Amygdala (tissue), 56 donors: Measurements from ENCODE around the gene EPN1.
A peak's percentile ranks its signal among the peaks of the same experiment; 100 is the strongest.

Experiments
- DNase-seq, 56 donors: peaks; one replicate each; lab custom pipeline; 2025; lab: John Stamatoyannopoulos, UW

Gene EPN1

DNA sequence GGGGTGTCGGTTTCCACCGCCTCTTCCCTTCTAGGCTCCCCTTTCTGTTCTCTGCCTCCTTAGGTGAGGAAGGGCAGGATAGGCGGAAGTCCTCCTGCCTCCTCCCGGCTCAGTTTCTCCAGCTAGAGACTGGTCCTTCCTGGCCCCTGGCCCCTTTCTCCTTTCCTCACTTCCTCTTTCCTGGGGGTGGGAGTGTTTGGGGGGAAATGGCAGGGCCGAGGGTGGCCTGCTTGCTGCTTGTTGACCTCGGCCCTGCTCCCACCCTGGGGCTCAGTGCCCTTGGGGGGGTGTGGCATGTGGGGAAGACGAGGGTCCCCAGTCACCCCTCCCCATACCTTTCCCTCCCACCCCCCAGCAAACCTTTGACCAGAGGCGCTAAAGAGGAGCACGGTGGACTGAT lies 15.2 kb upstream of the EPN1 start:
- DNase-seq, result no peak

DNA sequence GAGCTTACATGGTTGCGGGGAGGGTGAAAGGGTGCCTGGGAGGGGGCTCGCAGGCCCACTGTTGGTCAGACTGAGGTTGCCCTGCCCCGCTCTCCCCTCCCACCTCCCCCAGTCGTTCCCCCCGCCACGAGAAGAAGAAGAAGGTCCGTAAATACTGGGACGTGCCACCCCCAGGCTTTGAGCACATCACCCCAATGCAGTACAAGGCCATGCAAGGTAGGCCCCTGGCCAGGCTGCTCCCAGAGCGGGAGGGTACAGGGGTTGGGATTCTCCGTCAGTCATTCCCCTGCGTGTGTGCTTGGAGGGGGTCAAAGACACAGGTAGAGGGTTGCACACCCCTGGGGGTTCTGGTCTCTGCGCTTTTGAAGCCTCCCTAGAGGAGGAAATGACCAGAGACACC lies 14.6 kb upstream of the EPN1 start:
- no peak for DNase-seq

DNA sequence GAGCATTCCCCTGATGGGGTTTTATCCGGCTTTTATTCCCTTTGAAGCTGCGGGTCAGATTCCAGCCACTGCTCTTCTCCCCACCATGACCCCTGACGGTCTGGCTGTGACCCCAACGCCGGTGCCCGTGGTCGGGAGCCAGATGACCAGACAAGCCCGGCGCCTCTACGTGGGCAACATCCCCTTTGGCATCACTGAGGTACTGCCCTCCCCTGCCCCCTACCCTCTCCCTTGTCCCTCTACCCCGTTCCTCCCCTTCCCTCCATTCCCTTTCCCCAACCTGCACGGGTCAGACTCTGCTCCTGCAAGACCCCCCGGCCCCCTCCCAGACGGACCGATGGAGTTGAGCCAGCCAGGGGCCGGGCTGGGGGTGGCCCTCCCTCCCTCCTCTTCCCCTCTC lies 14.0 kb upstream of the EPN1 start:
- DNase-seq, result no peak

DNA sequence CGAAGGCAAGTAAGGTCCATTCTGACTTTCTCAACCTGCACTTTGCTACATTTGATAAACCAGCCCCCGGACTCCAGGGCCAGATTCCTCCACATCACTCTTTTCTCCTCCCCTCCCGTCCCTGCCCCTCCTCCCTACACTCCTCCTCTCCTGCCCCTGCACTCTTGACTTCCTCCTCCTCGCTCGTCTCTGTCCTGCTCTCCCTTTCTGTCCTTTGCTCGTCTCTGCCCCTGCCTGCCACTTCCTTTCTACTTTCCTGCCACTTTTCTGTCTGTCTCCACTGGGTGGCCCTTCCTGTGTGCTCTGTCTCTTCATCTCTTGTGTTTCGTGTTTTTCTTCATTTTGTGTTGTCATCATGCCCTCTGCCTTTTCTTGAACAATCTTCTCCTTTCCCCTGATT lies 13.2 kb upstream of the EPN1 start:
- no peak for DNase-seq

DNA sequence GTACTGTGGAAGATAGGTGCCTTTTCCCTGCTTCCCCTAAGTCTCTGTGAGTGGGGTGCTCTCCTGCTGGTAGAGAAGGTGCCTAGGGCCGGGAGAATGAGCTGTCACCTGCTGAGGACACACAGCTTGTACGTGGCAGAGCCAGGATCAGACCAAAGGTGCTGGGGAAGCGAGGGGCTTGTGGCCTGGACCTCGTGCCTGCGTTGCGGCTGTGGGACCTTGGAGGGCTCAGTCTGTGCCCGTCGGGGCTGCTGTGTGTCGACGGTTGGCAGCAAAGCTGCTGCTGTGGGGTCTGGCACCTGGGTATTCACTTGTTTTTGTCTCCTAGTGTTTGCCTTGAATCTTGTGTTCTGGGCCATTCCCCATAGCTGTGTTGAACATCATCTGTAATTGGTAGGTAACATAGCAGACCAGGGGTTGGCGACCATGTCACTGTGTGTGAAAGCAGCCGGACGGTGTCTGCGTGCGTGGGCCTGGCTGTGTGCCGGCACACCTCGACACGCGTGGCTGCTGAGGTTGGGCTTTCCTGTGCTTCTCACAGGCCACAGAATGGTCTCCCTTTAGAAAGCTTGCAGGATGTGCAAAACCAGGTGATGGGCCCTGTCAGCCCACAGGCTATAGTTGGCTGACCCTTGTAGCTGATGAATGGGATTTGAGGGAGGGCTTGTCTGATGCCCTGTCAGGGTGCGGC lies 11.0 kb upstream of the EPN1 start:
- no peak for DNase-seq

DNA sequence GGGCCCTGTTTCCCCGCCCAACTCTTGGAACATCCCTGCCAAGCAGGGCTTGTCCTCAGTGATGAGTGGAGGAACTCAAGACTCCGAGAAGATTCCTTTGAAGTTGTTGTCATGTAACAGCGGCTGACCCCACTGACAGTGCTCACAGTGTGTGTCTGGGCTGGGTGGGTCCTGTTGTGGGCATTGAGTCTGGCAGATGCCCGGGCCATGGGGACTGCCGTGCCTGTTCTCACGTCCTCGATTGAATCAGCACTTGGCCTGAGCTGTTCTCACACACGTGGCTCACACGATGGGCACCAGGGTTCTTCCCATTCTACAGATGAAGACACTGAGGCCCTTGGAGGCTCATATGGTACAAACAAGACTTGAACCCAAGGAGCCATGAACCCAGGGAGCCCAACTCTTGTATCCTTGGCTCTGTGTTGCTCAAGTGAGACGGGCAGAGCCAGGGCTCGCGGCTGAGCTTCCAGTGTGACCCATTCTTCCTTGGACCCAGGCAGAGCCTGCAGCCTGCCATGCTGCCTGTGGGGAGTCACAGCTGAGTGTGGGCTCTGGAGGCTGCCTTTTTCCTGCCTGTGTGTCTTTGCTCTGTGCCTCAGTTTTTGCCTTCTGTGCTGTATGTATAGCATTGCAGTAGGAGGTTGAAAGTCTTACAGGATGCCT lies 8.6 kb upstream of the EPN1 start:
- DNase-seq, result no peak

DNA sequence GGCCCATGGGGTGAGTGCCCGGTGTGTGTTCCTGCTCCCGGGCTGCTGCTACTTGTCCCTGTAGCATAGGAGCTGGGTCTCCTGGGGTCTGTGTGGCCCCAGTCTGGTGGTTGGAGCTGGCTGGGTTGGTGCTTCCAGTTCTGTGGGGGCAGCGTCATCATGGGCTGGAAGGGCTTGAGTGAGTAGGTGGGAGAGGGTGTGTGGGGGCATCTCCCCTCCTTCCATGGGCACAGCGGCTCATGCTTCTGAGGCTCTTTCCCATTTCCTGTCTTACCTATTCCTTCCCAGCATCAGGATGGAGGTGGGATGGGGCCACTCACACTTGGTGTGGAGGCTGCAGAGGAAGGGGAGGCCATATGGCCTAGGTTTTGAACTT lies 8.0 kb upstream of the EPN1 start:
- DNase-seq, result no peak

DNA sequence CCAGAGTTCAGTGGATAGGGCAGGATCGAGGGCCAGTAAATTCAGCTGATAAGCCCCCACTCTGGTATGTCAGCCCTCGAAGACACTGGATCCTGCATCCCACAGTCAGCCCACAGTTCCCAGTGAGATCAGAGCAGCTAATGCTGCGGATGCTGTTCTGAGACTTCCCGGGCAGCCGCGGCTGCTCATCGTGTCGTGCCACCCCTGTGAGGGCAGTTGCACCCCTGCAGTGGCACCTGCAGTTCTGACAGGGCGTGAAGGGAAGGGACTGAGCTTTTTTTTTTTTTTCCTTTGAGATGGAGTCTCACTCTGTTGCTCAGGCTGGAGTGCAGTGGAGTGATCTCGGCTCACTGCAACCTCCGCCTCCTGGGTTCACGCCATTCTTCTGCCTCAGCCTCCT lies 7.5 kb upstream of the EPN1 start:
- no peak for DNase-seq

DNA sequence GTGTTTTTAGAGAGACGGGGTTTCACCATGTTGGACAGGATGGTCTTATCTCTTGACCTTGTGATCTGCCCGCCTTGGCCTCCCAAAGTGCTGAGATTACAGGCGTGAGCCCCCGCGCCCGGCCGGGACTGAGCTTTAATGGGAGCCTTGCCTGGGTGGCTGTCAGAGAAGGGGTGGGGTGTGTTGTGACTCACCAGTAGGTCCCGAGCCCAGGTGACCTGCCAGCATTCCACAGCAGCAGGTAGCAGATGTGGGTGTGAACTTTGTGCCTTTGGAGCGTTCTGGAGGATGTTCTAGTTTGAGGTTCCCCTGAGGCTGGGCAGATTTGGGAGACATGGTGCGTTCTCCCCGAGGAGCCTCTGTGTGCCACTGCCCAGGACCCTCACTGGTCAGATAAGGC lies 7.1 kb upstream of the EPN1 start:
- no peak for DNase-seq

DNA sequence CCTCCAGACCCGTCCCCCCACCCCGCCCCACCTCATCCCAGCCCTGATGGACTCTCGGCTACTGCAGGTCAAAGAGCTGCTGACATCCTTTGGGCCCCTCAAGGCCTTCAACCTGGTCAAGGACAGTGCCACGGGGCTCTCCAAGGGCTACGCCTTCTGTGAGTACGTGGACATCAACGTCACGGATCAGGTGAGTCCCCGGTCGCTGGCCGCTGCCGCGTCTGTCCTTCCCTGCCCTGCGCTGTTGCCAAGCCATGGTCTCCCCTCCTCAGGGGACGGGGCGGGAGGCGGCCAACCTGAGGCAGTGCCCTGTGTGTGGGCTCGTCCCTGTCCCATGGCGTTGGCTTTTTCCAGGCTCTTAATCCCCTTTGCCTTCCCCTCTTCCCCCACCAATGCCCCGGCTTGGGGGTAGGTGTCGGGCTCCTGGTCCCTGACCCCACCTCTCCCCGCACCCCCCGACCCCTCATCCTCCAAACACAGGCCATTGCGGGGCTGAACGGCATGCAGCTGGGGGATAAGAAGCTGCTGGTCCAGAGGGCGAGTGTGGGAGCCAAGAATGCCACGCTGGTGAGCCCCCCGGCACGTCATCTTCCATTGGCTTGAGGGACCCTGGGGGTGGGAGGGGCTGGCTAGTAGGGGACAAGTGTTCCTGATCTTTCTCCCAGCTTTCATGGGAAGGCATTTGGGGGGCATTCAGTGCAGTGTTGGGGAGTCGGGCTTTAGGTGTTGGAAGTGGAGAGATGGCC lies 6.2 kb upstream of the EPN1 start:
- DNase-seq, result no peak

DNA sequence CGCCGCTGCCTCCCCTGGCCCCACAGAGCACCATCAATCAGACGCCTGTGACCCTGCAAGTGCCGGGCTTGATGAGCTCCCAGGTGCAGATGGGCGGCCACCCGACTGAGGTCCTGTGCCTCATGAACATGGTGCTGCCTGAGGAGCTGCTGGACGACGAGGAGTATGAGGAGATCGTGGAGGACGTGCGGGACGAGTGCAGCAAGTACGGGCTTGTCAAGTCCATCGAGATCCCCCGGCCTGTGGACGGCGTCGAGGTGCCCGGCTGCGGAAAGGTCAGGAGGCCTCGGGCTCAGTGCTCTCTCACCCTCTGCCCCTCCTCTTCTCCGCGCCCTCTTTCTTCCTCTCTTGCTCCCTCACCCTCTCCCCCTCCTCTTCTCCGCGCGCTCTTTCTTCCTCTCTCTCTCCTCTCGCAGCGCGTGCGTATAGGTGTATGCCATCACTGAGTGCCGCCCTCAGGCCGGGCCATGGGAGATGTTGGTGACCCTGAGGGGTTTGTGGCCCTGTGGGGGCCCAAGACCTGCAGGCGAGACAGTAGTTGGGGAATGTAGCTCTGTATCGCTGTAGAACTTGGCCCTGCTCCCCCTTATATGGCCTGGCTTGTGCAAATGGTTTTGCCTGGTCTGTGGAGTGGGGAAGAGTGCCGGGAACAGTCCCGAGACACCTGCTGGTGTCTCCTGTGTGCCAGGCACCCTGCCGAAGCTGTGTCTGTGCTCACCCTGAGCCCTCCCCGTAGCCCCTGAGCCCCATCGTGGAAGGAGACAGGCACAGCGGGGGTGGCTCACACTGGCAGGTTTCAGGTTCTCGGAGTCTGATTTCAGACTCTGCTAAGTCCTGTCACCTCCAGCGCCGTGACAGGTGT lies 5.4 kb upstream of the EPN1 start:
- DNase-seq, result no peak

DNA sequence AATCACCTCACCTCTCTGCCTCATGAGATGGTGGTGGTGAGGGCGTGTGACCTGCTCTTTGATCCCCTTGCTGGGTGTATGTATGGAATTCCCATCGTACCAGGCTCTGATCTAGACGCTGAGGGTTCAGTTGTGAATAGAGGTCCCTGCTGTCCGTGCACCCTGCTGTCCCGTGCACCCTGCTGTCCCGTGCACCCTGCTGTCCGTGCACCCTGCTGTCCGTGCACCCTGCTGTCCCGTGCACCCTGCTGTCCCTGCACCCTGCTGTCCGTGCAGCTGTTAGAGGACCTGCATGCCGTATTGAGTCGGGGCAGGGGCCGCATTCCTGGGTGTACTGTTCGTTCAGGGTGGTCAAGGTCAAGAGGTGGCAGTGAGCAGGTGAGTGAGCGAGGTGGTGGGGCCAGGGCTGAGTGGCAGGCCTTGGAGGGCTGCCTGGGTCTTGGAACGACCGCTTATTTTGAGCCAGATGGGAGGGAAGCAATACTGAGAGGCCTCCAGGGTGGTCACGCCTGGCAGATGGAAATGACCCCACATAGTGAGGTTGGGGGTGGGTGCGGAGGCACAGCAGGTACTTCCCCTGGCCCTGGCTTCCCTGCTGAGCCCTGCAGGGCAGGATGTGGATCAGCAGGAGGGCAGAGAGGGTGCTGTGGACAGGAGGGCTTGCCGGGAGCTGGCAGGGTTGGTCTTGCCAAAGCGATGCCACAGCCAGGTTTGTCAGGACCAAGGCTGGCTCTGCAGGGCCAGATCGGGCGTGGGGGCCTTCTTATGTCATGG lies 4.6 kb upstream of the EPN1 start:
- peak in 21 of 56 donors; percentile 3 to 41 (median 17) for DNase-seq

DNA sequence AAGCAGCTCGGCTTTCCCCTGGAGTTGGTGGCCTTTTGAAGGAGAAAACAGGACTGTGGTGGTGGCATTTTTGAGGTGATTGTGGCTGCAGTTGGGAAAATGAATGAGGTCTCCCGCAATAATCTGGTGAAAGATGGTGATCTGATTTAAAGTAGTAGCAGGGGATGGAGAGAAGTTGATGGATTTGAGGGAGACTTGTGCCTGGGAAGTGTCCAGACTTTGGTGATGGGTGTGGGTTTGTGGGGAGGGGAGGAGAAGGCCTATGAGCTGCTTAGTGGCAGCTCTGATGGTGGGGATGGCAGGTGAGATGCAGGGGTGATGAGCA lies 4.0 kb upstream of the EPN1 start:
- DNase-seq, result no peak

DNA sequence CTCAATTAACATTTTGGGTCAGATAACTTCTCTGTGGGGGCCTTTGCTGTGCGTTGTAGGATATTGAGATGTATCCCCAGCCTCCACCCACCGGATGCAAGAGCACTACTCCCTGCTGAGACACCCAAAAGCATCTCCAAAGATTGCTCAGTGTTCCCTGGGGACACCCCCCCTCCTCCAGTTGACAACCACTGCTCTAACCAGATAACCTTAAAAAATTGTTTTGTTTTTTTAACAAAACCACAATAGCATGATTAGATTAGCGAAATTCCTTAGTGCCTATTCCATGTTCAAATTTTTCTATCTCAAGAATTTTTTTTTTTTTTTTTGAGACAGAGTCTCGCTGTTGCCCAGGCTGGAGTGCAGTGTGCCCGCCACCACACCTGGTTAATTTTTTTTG lies 2.6 kb upstream of the EPN1 start:
- no peak for DNase-seq

DNA sequence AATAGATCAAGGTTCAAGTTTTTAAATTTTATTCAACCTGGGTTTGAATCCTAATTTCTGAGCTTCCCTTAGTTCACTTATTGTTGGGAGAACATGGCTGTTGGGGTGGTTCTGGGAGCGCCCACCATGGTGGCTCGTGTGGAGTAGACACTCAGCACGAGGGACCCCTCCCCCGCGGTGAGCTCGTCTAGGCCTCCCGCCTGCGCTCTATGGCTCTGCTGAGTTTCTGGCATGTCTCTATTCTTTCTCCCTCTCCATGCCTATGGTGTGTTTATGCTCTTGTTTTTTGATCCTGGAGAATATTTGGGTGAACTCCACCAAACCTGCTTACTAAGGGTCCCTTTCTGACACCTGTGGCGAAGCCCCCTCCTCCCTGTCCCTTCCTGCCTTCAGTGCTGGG lies 1.6 kb upstream of the EPN1 start:
- no peak for DNase-seq

DNA sequence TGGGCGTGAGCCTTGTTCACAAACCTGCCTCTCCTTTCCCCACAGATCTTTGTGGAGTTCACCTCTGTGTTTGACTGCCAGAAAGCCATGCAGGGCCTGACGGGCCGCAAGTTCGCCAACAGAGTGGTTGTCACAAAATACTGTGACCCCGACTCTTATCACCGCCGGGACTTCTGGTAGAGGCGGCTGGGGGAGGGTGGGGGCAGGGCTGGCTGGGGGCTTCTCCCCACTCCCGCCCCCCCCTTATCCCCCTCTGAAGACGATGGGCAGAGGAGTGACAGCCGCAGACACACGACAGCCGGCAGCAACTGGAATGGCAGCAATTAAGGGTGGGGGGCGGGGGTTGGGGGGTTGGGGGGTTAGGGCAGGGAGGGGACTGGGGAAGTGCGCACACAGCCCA lies 1.1 kb upstream of the EPN1 start:
- no peak for DNase-seq

DNA sequence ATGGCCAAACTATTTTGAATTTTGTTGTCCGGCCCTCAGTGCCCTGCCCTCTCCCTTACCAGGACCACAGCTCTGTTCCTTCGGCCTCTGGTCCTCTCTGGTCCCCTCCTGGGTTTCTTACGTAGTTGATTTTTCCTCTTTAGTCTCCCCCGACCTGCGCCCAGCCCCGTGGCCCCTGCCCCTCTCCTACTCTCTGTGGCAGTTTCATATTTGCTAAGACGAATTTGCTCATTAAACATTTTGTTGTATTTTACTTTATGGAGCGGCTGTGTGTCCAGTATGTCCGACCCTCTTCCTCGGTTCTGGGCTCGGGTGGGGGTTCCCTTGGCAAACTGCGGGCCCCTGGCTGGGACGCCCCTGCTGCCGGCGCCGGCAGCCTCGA lies 576 bp upstream of the EPN1 start:
- DNase-seq, result peak in 1 of 56 donors; percentile 31

DNA sequence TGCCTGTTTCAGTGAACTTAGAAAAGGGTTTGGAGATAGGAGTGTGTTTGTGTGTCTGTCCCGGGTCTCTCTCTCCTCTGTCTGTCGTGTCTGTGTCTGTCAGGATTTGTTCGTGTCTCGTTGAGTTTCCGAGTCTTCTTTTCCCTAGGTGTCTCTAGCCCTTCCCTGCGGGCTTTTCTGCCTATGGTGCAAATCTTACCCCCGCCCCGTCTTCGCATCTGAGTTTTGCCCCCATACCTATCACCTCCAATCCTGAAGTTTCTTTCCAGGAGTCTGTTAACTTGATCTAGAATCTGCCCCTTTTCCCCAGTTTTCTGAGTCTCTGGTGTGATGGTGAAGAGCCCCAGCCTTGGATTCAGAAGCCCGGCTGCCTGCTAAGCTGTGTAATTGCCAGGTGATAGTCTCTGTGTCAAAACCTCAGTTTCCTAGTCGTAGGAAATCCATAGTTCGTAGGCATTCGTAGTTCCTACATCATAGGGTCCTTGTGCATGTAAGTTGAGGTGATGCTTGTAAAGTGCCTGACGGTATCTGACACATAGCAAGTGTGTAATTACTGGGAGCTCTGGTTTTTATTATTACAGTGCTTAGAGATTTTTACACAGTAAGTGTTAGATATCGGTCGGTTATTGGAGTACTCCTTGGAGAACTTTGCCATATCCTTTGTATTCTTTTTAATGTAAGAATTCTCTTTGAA lies 782 bp downstream of the EPN1 start:
- DNase-seq, result no peak

DNA sequence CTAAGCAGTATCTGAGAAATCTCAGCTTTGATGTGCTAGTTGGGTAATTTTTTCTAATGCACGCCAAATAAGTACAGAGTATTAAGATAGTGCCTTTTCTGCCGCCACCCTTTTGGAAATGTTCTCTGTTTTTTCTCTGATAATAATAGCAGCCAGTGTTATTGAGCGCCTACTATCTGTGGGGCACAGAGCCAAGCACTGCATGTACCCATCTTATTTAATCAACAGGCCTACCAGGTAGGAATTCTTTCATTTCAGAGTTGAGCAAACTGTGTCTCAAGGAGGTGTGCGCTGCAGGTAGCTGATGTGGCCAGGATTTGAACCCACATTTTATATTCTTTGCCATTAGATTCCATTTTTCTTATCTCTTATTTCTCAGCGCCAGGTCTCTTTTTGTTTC lies 1.4 kb downstream of the EPN1 start:
- peak in 1 of 56 donors; percentile 6 for DNase-seq
